Thyroid gland (tissue), 4 donors: ENCODE data around the gene C6orf132. TPM values are rescaled to one million over a fixed set of nuclear protein-coding genes. Genes with fewer than 3 reads are reported as not detected.

Experiments used
- DNase-seq, 2 donors: peaks; one replicate each; pipeline ENCODE4 v3.0.0-alpha.2; 2019
- H3K27ac ChIP-seq, 3 donors: fragments of 200-600 bp; sonication (generic); 1 replicate in 2 of 3; 2 replicates in 1 of 3; pipeline ENCODE4 v1.5.1; 2016 to 2019; ENCODE audit warnings: mild to moderate bottlenecking in 1 of 3, moderate library complexity in 1 of 3
- H3K27me3 ChIP-seq: fragments of 200-600 bp; sonication (generic); one replicate; pipeline ENCODE4 v1.5.1; 2019
- H3K36me3 ChIP-seq, 2 donors: fragments of 200-600 bp; sonication (generic); one replicate each; pipeline ENCODE4 v1.5.1; 2016 to 2019
- H3K4me1 ChIP-seq, 2 donors: fragments of 200-600 bp; sonication (generic); one replicate each; pipeline ENCODE4 v1.5.1; 2017 to 2019
- H3K4me3 ChIP-seq, 3 donors: fragments of 200-600 bp; sonication (generic); replicated peaks in 1 of 3; 1 replicate in 2 of 3; 2 replicates in 1 of 3; pipeline ENCODE4 v1.5.1; 2016; ENCODE audit warnings: mild to moderate bottlenecking in 1 of 3
- H3K9me3 ChIP-seq: fragments of 200-600 bp; sonication (generic); one replicate; pipeline ENCODE4 v1.5.1; 2017
- CTCF ChIP-seq, 6 experiments: fragments of 200-600 bp in 3 of 6; fragments of 450-650 bp in 3 of 6; sonication (generic) in 3 of 6; IDR thresholded peaks; one replicate each; pipeline ENCODE4 v1.5.1; 2016 to 2019; ENCODE audit warnings: antibody characterized with exemption in 6 of 6, mild to moderate bottlenecking in 2 of 6, inconsistent platforms in 1 of 6, moderate library complexity in 1 of 6
- POLR2A ChIP-seq, 2 donors: fragments of 450-650 bp; IDR thresholded peaks; one replicate each; pipeline ENCODE4 v1.6.1; 2017; ENCODE audit warnings: antibody characterized with exemption in 2 of 2, mild to moderate bottlenecking in 2 of 2, moderate library complexity in 1 of 2
- WGBS, 2 donors: methylation state at CpG; one replicate each; pipeline ENCODE4 v1.1.5; 2017; 5-methylcytosine and 5-hydroxymethylcytosine counted together
- intact Hi-C: fragments of 100-400 bp; cut with DNase I; formaldehyde crosslinking; loops from one replicate; pipeline ENCODE4 v1.15.1; 2023
- total RNA-seq, 4 donors: library from RNA; depleted of rRNA; stranded (reverse); fragments of >200 nt; gene quantifications; one replicate each; pipeline ENCODE4 v1.2.3, GENCODE V29; 2016

C6orf132 gene
- total RNA-seq, 4 donors from 2014 or later, result 14.8 to 34.3 (median 30.6) TPM

- H3K9me3 ChIP-seq, result no peaks in the 10 kb centered on the region
- H3K27me3 ChIP-seq, result no peaks in the 10 kb centered on the region
- peak overlapping the region; percentile 60 to 88 (median 79) for H3K27ac ChIP-seq
- H3K4me1 ChIP-seq, result peaks cover 52 to 56% of the 10 kb centered on the region in 2 donors
- no peak overlapping the region for H3K4me3 ChIP-seq
- 62 to 75% methylated on average over 19 to 21 of the region's 22 CpGs for WGBS, 2 donors
- peak; percentile 67 to 73 for DNase-seq
- peak in 5 of 6 experiments; percentile 22 to 57 (median 41) for TF ChIP-seq CTCF (IDR thresholded peaks at IDR 0.05)
- TF ChIP-seq POLR2A (IDR thresholded peaks at IDR 0.05), result peak in 1 of 2 donors; percentile 24
- intact Hi-C loops, result no loop called here
- no peaks in the 10 kb centered on the region for H3K36me3 ChIP-seq
These were observed 56.1 kb downstream of the C6orf132 start for GRCh38 chr6:42086046-42087035.

GRCh38 chr6:42084889-42085288, 57.5 kb downstream of the C6orf132 start:
- H3K9me3 ChIP-seq, result no peaks in the 10 kb centered on the region
- no peak overlapping the region for H3K27ac ChIP-seq
- TF ChIP-seq CTCF (IDR thresholded peaks at IDR 0.05) (peak in 2 of 6 experiments; percentile 20 to 24), POLR2A (IDR thresholded peaks at IDR 0.05) (no peak)
- 60 to 75% methylated on average over 5 of the region's 5 CpGs for WGBS, 2 donors
- H3K4me1 ChIP-seq, result peaks cover 40 to 42% of the 10 kb centered on the region in 2 donors
- no peak overlapping the region for H3K4me3 ChIP-seq
- DNase-seq, result no peak
- intact Hi-C loops, result no loop called here
- no peaks in the 10 kb centered on the region for H3K36me3 ChIP-seq
- H3K27me3 ChIP-seq, result no peaks in the 10 kb centered on the region

GRCh38 chr6:42083530-42083929, 58.9 kb downstream of the C6orf132 start:
- peaks cover 30 to 31% of the 10 kb centered on the region in 2 donors for H3K4me1 ChIP-seq
- peak in 1 of 2 donors; percentile 24 for TF ChIP-seq POLR2A (IDR thresholded peaks at IDR 0.05)
- no peak for TF ChIP-seq CTCF (IDR thresholded peaks at IDR 0.05)
- WGBS, 2 donors, result 60 to 85% methylated on average over 5 of the region's 5 CpGs
- intact Hi-C loops, result no loop called here
- DNase-seq, result peak in 1 of 2 donors; percentile 69
- no peaks in the 10 kb centered on the region for H3K9me3 ChIP-seq
- peak overlapping the region in 2 of 3 donors; percentile 32 for H3K27ac ChIP-seq
- H3K36me3 ChIP-seq, result peaks cover 0 to 2% of the 10 kb centered on the region in 2 donors
- no peak overlapping the region for H3K4me3 ChIP-seq
- no peaks in the 10 kb centered on the region for H3K27me3 ChIP-seq

GRCh38 chr6:42079941-42080464, 62.4 kb downstream of the C6orf132 start:
- Histone ChIP-seq H3K27me3 (no peaks in the 10 kb centered on the region), H3K4me1 (peaks cover 14% of the 10 kb centered on the region in 2 donors), H3K36me3 (peaks cover 13 to 16% of the 10 kb centered on the region in 2 donors), H3K9me3 (no peaks in the 10 kb centered on the region), H3K4me3 (no peak overlapping the region), H3K27ac (peak overlapping the region in 2 of 3 donors; percentile 27 to 35)
- intact Hi-C loops, result loop anchor here (5.0 kb wide), 2 partner anchors 82 to 132 kb away; no protein-coding TSS in a partner anchor
- WGBS, 2 donors, result 72 to 73% methylated on average over 10 of the region's 10 CpGs
- no peak for TF ChIP-seq POLR2A (IDR thresholded peaks at IDR 0.05)
- DNase-seq, result peak; percentile 56 to 60

GRCh38 chr6:42078386-42078785, 64.0 kb downstream of the C6orf132 start:
- Histone ChIP-seq H3K27me3 (no peaks in the 10 kb centered on the region), H3K27ac (no peak overlapping the region), H3K36me3 (peaks cover 13 to 16% of the 10 kb centered on the region in 2 donors), H3K4me1 (peaks cover 19% of the 10 kb centered on the region in 2 donors), H3K9me3 (no peaks in the 10 kb centered on the region), H3K4me3 (no peak overlapping the region)
- WGBS, 2 donors, result 85 to 88% methylated on average over 11 of the region's 11 CpGs
- intact Hi-C loops, result loop anchor here (5.0 kb wide), 2 partner anchors 84 to 134 kb away; no protein-coding TSS in a partner anchor
- DNase-seq, result no peak
- no peak for TF ChIP-seq CTCF (IDR thresholded peaks at IDR 0.05)
- TF ChIP-seq POLR2A (IDR thresholded peaks at IDR 0.05), result no peak
